ENCODE measurements around the gene SCAMP2.

SCAMP2 gene

GRCh38 chr15:74838137-74838516, 35.0 kb downstream of the SCAMP2 start:
- DNase-seq, result no peak

DNA sequence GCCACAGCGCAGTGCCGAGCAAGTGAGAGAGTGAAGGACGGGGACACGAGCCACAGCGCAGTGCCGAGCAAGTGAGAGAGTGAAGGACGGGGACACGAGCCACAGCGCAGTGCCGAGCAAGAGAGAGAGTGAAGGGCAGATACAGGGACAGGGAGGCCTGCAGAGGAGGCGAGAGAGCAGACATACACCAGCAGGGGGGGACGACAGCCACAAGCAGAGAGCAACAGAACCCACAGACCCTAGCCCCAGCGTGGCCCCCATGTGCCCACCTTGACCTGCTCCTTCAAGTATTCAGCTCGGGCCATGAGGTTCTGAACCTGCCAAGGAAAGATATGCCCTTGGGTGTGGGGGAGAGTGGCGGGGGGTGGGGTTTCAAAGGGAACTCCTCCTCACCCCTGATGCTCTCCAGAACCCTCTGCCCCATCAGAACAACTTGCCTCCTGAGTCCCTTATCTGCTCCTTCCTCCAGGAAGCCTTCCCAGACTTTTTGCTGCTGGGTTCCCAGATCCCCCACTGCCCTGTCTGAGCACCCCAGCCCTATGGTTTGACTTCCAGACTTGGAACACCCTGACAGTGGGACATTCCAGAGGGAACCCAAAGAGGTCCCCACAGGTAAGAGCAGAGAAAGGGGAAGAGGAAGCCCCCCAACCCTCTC, 35.6 kb downstream of the SCAMP2 start:
- no peak for DNase-seq

DNA sequence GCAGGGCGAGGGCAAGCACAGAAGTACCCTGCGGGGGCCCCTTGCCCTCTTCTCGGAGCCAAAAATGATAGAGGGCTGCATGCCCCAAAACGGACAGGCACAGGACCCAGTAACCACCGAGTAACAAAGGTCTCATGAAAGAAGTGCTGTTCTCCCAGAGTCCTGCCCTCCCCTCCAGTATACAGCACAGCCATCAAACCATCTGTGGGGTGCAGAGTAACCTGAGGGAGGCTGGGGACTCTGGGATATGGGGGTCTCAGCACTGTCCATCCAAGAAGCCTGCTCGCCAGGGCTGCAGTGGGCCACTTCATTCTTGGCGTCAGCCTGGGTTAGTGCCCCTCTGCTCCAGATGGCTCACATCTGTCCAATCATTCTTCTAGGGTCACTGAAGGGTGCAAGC, 36.3 kb downstream of the SCAMP2 start:
- DNase-seq, result no peak

- peak in 7 of 14 donors; percentile 1 to 54 (median 16) for DNase-seq
These were observed 37.8 kb downstream of the SCAMP2 start for GRCh38 chr15:74835312-74835823.

DNA sequence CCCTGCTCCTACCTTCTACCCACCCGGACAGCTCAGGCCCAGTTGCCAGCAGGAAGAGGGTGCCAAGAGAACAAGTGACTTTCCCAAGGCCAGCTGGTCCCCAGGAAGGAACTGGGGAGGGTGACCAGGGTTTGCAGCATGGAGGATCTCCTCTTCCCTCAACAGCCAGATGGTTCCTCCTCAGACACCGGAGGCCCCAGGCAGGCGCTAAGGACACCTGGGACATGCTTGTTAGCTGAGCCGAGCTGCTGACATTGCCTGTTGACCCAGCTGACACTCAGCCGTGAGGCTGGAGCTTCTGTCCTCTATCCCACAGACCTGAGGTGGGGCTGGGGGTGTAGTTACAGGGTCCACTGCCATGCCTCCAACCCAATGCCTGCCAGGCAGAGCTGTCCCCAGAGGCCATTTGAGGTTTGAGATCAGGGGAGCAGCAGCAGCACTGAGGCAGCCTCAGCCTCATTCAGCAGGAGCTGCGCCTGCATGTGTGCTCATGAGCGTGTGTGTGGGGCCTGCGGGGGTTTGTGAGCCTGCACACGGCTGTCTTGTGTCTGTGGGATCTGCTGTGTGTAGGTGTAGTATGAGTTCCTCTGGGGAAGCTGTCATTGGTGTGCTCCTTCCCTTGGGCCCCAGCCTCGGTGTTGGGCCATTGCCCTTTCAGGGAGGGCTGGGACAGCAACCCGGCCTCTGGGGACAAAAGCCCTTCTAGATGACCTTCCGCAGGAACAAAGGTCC, 39.6 kb downstream of the SCAMP2 start:
- peak in 1 of 14 donors; percentile 37 for DNase-seq

- DNase-seq, result no peak
These were observed 40.3 kb downstream of the SCAMP2 start for GRCh38 chr15:74832826-74833225.

- DNase-seq, result no peak
These were observed 41.2 kb downstream of the SCAMP2 start for GRCh38 chr15:74831813-74832495.

DNA sequence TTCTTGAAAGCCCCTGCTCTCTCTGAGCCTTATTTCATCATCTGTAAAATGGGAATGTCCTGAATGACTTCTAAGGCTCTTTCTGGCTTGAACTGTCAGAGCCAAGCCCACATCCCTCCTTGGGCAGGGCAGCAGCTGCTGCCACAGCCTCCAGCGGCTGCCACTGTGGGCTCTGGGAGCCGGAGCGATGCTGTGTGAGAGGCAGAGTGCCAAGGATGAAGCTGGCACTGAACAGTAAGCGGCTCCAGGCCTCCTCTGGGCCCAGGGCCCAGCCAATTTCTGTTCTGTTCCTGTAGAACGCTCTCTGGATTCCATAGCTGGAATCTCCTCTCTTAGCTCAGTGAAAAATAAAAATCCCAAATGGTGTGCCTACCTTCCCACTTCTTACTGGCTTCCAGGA, 42.3 kb downstream of the SCAMP2 start:
- DNase-seq, result peak in 9 of 14 donors; percentile 16 to 67 (median 43)

DNA sequence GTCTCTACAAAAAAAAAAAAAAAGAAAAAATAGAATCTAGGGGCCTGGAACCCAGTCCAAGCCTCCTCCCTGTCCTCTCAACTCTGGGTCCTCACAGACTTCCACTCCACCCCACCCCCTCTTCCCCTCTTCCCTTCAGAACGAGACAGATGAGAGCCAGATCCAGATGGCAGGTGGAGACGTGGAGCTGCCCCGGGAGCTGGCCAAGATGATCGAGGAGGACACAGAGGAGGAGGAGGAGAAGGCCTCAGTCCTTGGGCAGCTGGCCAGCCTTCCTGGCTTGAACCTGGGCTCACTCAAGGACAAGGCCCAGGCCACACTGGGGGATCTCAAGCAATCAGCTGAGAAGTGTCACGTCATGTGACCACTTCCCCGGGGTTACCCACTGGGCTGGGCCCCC, 43.2 kb downstream of the SCAMP2 start:
- DNase-seq, result no peak

DNA sequence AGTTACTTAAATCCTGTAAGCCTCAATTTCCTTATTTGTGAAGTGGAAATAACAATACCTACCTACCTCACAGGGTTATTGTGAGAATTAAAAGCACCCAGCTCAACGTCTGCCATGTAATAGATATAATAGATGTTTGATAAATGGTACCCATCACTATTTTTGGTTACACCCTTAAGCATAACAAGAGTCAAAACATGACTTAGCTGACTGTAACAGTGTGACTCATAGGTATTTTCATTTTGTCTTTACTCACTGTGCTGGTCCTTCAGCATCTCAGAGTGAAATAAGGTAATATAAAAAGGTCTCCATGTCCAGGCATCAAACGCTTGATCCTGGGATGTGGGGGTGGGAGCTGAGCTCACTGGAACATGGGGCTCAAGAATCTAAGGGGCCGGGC, 43.7 kb downstream of the SCAMP2 start:
- DNase-seq, result no peak

DNA sequence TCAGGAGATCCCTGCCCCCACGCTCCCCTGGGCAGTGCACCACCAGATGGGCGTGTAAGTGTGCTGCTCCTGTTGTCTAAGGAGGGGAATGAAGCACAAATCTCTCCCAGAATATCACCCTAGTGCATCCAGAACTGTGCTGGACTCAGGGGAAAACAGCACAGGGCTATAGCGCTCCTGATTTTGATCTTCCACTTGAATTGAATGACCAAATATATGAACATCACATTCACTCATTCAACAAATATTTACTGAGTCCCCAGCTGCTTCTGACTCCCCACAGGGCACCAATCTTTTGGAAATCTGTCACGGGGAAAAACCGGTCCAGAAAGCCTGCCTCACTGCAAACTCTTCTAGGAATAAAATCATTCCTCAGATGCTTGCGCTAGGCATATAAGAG, 44.3 kb downstream of the SCAMP2 start:
- DNase-seq, result peak in 1 of 14 donors; percentile 16

DNA sequence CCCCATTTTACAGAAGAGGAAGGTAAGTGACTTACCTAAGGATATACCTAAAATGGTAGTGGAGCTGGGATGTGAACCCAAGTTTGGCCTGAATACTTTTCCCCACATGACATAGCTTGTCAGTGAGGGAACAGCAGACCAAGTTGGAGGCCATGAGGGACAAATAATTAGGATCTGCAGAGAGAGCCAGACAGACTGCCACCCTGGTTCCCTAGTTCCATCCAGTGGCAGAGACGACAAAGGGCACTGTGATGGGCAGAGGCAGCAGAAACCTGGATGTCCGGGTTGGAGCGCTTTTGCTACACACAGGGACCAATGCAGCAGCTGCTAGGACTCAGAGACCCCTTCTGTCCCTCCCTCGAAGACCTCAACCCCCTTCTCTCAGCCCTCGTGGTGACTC, 45.6 kb downstream of the SCAMP2 start:
- no peak for DNase-seq

- DNase-seq, result no peak
These were observed 46.2 kb downstream of the SCAMP2 start for GRCh38 chr15:74826921-74827320.

DNA sequence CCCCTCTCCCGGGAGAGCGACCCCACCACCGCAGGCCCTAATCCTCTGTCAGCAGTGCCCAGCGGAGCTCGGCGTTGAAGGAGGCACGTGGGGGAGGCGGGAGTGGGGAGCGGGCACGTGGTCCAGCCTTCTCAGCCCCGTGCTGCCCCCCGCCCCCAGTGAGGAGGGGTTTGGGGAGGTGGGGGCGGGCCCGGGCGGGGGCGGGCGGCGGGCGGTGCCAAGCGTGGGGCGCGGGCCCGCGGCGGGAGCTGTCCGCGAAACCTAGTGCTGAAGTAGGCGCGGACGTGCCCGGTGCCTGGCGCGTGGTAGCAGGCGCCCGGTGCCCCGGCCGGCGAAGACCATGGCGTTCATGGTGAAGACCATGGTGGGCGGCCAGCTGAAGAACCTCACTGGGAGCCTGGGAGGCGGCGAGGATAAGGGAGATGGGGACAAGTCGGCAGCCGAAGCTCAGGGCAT, 46.8 kb downstream of the SCAMP2 start, which contains the start of gene CPLX3:
TSS of gene CPLX3 (plus strand) at position 264 of the 456 bp plus-strand sequence. CDS start at position 341, 77 bp downstream.
- DNase-seq, result peak in 4 of 14 donors; percentile 15 to 41 (median 28)

DNA sequence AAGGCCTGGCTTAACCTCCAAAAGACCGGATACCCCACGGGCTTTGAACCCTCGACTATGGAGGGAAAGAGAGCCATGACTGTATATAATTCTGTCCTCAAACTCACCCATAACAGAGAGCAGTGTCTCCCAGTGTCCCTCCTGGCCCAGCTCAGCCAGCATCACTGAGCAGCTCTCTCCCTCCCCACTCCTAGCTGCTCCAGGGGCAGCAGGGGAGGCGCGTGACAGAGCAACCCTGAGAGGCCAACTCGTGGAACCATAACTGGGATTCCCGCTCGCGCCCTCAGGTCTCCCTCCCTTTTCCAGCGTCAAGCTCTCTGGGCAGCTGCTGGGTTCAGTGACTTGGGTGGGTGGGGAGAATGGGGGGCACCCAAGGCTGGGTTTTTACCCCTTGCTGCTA, 47.3 kb downstream of the SCAMP2 start:
- no peak for DNase-seq

DNA sequence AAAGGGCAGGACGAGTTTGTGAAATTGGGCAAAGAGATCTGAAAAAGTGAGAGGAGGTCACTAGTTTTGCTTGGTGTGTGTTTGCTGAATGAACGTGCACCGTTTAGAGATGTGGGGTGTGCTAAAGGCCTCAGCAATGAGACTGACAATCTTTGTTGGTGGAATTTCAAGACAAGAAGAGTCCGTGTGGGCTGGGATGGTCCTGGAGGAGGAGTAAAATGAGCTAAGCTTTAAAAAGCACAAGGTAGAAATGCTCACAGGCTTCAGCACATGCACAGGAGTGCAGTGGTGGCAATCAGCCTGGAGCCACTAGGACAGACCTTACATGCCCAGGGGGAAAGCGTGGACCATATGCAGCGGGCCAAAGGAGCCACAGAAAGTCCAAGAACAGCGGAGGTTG, 48.2 kb downstream of the SCAMP2 start:
- no peak for DNase-seq

- no peak for DNase-seq
These were observed 49.8 kb downstream of the SCAMP2 start for GRCh38 chr15:74823324-74823723.

GRCh38 chr15:74822233-74822632, 50.9 kb downstream of the SCAMP2 start:
- DNase-seq, result no peak

DNA sequence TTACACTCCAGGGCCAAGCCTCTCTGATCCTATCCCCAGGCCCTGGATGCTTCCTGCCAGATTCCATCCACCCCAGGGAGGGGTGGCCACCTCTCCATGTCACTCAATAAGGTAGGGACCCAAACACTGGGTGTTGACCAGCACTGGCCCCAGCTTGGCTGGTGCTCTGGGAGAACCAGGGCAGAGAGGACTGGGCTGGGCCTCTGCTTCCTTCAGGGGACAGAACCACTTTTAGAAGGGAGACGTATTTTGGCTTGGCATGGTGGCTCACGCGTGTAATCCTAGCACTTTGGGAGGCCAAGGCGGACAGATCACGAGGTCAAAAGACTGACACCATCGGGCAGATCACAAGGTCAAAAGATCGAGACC, 51.4 kb downstream of the SCAMP2 start:
- no peak for DNase-seq

DNA sequence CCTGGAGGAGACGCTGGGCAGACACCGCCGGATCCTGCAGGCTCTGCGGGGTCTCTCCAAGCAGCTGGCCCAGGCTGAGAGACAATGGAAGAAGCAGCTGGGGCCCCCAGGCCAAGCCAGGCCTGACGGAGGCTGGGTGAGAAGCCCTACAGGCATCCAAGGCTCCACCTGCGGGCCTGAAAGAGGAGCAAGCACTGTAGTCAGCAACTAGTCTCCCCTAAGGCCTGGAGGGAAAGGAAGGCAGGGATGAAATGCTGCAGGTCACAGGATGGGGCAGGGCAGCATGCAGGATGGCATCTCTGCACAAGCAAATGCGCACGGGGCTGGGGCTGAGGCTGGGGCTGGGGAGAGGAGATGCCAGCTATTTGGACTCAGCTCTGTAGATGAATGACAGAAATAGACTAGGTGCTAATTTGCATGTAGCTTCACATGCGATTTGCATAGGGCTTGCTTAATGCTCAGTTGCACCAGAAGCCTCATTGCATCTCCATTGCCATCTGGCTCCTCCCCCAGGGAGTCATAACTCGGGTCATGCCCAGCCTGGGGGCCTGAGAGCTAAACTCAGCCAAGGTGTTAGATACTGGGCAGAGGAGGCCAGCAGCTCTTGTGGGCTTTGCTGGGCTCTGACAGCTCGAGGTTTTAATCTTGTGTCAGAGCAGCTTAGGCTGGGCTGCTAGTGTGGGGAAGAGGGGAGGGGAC, 51.9 kb downstream of the SCAMP2 start:
- DNase-seq, result peak in 1 of 14 donors; percentile 59

DNA sequence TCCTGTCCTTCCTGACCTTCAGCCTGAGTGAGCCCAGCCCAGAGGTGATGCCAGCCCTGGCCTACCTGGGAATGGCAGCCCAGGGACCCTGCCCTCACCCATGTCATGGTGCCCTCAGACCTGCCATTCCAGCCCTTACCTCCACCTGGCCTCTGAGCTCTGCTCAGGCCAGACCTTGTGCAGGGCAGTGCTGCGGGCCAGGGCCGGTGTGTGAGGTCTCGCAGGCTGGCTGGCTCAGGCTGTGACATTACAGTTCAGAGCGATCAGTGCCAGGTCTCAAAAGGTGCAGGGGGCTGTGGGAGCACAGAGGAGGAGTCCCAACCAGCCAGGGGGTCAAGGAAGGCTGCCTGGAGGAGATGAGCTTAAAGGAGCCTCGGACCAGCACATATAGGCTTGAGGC, 53.1 kb downstream of the SCAMP2 start:
- no peak for DNase-seq

- DNase-seq, result peak in 10 of 14 donors; percentile 9 to 79 (median 27)
These were observed 55.8 kb downstream of the SCAMP2 start for GRCh38 chr15:74817370-74817737.

Measured in C1 segment of cervical spinal cord (tissue), 14 donors.